ENCODE measurements around the gene TBX15.

The TBX15 gene

GRCh38 chr1:118991448-118991847, 3.3 kb upstream of the TBX15 start:
- Histone ChIP-seq H3K9me3 (ENCODE audit: control insufficient read depth in 2 of 2, low read length in 2 of 2) (peaks cover 1 to 9% of the 10 kb centered on the region in 2 donors), H3K4me1 (ENCODE audit: control insufficient read depth, insufficient read depth, low read length) (peaks cover 15% of the 10 kb centered on the region), H3K36me3 (ENCODE audit: control insufficient read depth in 2 of 2, insufficient read depth in 2 of 2, low read length in 2 of 2) (no peaks in the 10 kb centered on the region), H3K9ac (ENCODE audit: low read length in 2 of 2) (no peak overlapping the region), H3K27me3 (ENCODE audit: control insufficient read depth in 1 of 2, insufficient read depth in 2 of 2, low read length in 2 of 2) (peaks cover 90 to 97% of the 10 kb centered on the region in 2 donors), H3K27ac (ENCODE audit: low read length) (no peak overlapping the region), H3K4me3 (ENCODE audit: low read length in 2 of 2) (no peak overlapping the region)

GRCh38 chr1:118990513-118991152, 2.5 kb upstream of the TBX15 start:
- Histone ChIP-seq H3K4me3 (ENCODE audit: low read length in 2 of 2) (no peak overlapping the region), H3K27ac (ENCODE audit: low read length) (no peak overlapping the region), H3K9ac (ENCODE audit: low read length in 2 of 2) (no peak overlapping the region), H3K9me3 (ENCODE audit: control insufficient read depth in 2 of 2, low read length in 2 of 2) (peaks cover 3 to 9% of the 10 kb centered on the region in 2 donors), H3K27me3 (ENCODE audit: control insufficient read depth in 1 of 2, insufficient read depth in 2 of 2, low read length in 2 of 2) (peaks cover 91 to 98% of the 10 kb centered on the region in 2 donors), H3K36me3 (ENCODE audit: control insufficient read depth in 2 of 2, insufficient read depth in 2 of 2, low read length in 2 of 2) (no peaks in the 10 kb centered on the region), H3K4me1 (ENCODE audit: control insufficient read depth, insufficient read depth, low read length) (peaks cover 17% of the 10 kb centered on the region)

DNA sequence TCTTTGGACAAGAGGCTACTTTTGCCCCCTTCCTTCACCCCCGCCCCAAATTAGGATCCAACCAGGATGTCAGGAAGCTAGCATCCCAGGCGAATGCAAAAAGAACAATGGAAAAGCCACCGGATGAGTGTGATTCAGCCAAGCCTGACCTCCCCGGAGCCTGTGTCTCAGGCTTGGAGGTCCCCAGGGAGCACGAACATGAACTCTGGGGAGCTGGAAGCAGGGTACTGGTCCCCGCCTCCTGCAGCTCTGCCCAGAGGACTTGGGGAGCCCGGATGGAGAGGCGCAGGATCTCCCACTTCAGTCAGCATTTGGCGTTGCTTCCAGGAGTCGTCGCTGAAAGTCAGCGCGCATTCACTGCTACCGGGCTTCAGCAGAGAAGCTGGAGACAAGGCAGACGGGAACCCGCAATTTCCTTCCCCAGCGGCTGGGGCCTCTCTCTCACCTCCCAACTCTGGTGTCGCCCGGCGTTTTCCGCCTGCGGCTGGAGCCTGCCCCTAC, 1.8 kb upstream of the TBX15 start:
- Histone ChIP-seq H3K36me3 (ENCODE audit: control insufficient read depth in 2 of 2, insufficient read depth in 2 of 2, low read length in 2 of 2) (no peaks in the 10 kb centered on the region), H3K9ac (ENCODE audit: low read length in 2 of 2) (no peak overlapping the region), H3K27me3 (ENCODE audit: control insufficient read depth in 1 of 2, insufficient read depth in 2 of 2, low read length in 2 of 2) (peaks cover 91 to 98% of the 10 kb centered on the region in 2 donors), H3K27ac (ENCODE audit: low read length) (no peak overlapping the region), H3K9me3 (ENCODE audit: control insufficient read depth in 2 of 2, low read length in 2 of 2) (peaks cover 3 to 8% of the 10 kb centered on the region in 2 donors), H3K4me3 (ENCODE audit: low read length in 2 of 2) (no peak overlapping the region), H3K4me1 (ENCODE audit: control insufficient read depth, insufficient read depth, low read length) (peaks cover 17% of the 10 kb centered on the region)

DNA sequence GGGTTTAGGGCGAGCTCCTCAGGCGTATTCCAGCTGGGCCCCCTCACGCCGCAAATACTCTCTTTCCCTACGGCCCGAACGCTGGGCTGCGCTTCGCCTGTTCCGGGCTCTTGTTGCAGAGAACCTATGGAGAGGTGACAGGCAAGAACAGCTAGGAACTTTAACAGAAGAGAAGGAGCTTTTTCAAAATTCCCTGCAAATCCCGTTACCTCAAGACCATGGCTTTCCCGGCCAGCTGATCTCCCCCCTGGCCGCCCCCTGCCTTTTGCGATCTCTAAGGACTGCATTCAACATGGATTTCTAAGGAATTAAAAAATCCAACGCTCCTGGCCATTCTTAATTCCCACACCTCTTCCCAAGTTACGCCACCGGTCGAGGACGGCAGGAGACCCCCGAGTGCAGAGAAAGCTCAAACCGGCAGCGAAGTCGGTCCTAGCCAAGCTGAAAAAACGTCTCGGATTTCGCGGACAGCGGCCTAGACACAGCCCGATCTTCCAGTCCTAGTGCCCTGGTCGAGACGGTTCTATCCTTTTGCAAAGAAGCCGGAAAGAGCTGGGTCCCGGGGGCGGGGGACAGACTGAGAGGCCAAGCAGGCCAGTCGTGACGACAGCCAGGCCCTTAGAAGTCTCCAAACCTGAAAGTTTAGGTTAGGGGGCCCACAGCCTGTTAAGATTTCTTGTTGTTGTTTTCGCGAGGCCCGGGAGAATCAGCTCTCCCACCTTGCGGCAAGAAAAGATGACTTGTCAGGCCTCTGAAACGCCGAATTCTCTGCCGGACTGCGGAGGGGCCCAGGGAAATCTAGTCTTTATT, 1.1 kb upstream of the TBX15 start:
- Histone ChIP-seq H3K9ac (ENCODE audit: low read length in 2 of 2) (no peak overlapping the region), H3K4me1 (ENCODE audit: control insufficient read depth, insufficient read depth, low read length) (peaks cover 20% of the 10 kb centered on the region), H3K36me3 (ENCODE audit: control insufficient read depth in 2 of 2, insufficient read depth in 2 of 2, low read length in 2 of 2) (no peaks in the 10 kb centered on the region), H3K27me3 (ENCODE audit: control insufficient read depth in 1 of 2, insufficient read depth in 2 of 2, low read length in 2 of 2) (peaks cover 92 to 98% of the 10 kb centered on the region in 2 donors), H3K9me3 (ENCODE audit: control insufficient read depth in 2 of 2, low read length in 2 of 2) (peaks cover 3 to 8% of the 10 kb centered on the region in 2 donors), H3K27ac (ENCODE audit: low read length) (no peak overlapping the region), H3K4me3 (ENCODE audit: low read length in 2 of 2) (no peak overlapping the region)

GRCh38 chr1:118987468-118988185, 516 bp downstream of the TBX15 start:
- Histone ChIP-seq H3K4me1 (ENCODE audit: control insufficient read depth, insufficient read depth, low read length) (peaks cover 21% of the 10 kb centered on the region), H3K27ac (ENCODE audit: low read length) (no peak overlapping the region), H3K4me3 (ENCODE audit: low read length in 2 of 2) (peak overlapping the region; percentile 51 to 72), H3K9me3 (ENCODE audit: control insufficient read depth in 2 of 2, low read length in 2 of 2) (peaks cover 8 to 9% of the 10 kb centered on the region in 2 donors), H3K9ac (ENCODE audit: low read length in 2 of 2) (no peak overlapping the region), H3K36me3 (ENCODE audit: control insufficient read depth in 2 of 2, insufficient read depth in 2 of 2, low read length in 2 of 2) (no peaks in the 10 kb centered on the region), H3K27me3 (ENCODE audit: control insufficient read depth in 1 of 2, insufficient read depth in 2 of 2, low read length in 2 of 2) (peaks cover 93 to 98% of the 10 kb centered on the region in 2 donors)

- Histone ChIP-seq H3K27ac (ENCODE audit: low read length) (no peak overlapping the region), H3K36me3 (ENCODE audit: control insufficient read depth in 2 of 2, insufficient read depth in 2 of 2, low read length in 2 of 2) (no peaks in the 10 kb centered on the region), H3K4me3 (ENCODE audit: low read length in 2 of 2) (peak overlapping the region; percentile 51 to 72), H3K4me1 (ENCODE audit: control insufficient read depth, insufficient read depth, low read length) (peaks cover 21% of the 10 kb centered on the region), H3K9ac (ENCODE audit: low read length in 2 of 2) (no peak overlapping the region), H3K9me3 (ENCODE audit: control insufficient read depth in 2 of 2, low read length in 2 of 2) (peaks cover 8 to 9% of the 10 kb centered on the region in 2 donors), H3K27me3 (ENCODE audit: control insufficient read depth in 1 of 2, insufficient read depth in 2 of 2, low read length in 2 of 2) (peaks cover 90 to 98% of the 10 kb centered on the region in 2 donors)
These were observed 1.3 kb downstream of the TBX15 start for GRCh38 chr1:118986555-118987467.

GRCh38 chr1:118985640-118986554, 2.2 kb downstream of the TBX15 start:
- H3K36me3 ChIP-seq (ENCODE audit: control insufficient read depth in 2 of 2, insufficient read depth in 2 of 2, low read length in 2 of 2): no peaks in the 10 kb centered on the region
- peaks cover 21% of the 10 kb centered on the region for H3K4me1 ChIP-seq (ENCODE audit: control insufficient read depth, insufficient read depth, low read length)
- H3K9me3 ChIP-seq (ENCODE audit: control insufficient read depth in 2 of 2, low read length in 2 of 2): peaks cover 5 to 9% of the 10 kb centered on the region in 2 donors
- no peak overlapping the region for H3K9ac ChIP-seq (ENCODE audit: low read length in 2 of 2)
- H3K27me3 ChIP-seq (ENCODE audit: control insufficient read depth in 1 of 2, insufficient read depth in 2 of 2, low read length in 2 of 2): peaks cover 87 to 99% of the 10 kb centered on the region in 2 donors
- H3K4me3 ChIP-seq (ENCODE audit: low read length in 2 of 2): no peak overlapping the region
- no peak overlapping the region for H3K27ac ChIP-seq (ENCODE audit: low read length)

DNA sequence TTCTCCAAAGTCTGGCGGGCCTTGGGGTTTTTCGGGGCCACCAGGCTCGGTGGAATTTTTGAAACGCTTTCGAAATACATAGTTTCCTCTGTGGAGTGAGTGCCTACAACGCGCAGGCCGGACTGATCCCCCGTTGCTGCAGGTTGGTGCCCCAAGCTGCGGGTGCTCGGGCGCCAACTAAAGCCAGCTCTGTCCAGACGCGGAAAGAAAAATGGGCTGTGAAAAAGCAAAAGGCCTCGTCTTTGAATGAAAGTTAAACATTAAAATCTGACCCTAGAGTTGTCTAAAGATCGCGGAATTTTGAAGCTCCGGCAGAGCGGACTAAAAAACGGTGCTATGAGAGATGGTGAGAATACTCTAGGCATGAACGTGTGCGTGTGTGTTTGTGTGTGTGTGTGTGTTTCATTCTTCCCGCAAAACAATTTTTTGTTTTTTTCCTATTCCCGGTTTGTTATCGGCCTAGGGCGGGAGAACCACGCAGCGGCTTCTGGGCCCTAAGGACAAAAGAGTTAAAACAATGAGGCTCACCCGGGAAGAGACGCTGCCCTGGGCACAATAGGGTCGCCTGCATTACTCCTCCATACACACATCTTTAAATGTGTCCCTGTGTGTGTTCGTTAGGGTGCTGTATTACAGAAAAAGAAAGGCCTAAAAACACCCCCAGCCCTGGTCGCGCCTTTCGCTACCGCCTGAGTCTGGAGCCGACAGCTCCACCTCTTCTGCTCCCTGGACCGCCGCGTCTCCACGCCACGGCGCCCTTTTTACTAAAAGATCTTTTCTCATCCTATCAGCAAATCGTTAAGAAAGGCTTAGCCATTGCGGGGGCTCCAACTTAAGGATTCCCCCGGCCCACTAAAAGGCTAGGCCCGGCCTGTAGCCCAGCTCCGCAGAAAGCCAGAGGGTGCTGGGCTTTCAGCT, 3.2 kb downstream of the TBX15 start:
- peak overlapping the region; percentile 38 to 58 for H3K4me3 ChIP-seq (ENCODE audit: low read length in 2 of 2)
- H3K9me3 ChIP-seq (ENCODE audit: control insufficient read depth in 2 of 2, low read length in 2 of 2): peaks cover 2 to 9% of the 10 kb centered on the region in 2 donors
- H3K36me3 ChIP-seq (ENCODE audit: control insufficient read depth in 2 of 2, insufficient read depth in 2 of 2, low read length in 2 of 2): no peaks in the 10 kb centered on the region
- H3K27ac ChIP-seq (ENCODE audit: low read length): no peak overlapping the region
- peaks cover 83 to 99% of the 10 kb centered on the region in 2 donors for H3K27me3 ChIP-seq (ENCODE audit: control insufficient read depth in 1 of 2, insufficient read depth in 2 of 2, low read length in 2 of 2)
- no peak overlapping the region for H3K9ac ChIP-seq (ENCODE audit: low read length in 2 of 2)
- H3K4me1 ChIP-seq (ENCODE audit: control insufficient read depth, insufficient read depth, low read length): peaks cover 22% of the 10 kb centered on the region
